ENCODE data around the gene COLEC11. TPM values are rescaled to one million over a fixed set of nuclear protein-coding genes. Genes with fewer than 3 reads are reported as not detected.
A peak's percentile ranks its signal among the peaks of the same experiment; 100 is the strongest.

The COLEC11 gene
- total RNA-seq, 4 donors from 2014 or later, result 0.56 to 2.3 (median 1.0) TPM; not detected in 1

DNA sequence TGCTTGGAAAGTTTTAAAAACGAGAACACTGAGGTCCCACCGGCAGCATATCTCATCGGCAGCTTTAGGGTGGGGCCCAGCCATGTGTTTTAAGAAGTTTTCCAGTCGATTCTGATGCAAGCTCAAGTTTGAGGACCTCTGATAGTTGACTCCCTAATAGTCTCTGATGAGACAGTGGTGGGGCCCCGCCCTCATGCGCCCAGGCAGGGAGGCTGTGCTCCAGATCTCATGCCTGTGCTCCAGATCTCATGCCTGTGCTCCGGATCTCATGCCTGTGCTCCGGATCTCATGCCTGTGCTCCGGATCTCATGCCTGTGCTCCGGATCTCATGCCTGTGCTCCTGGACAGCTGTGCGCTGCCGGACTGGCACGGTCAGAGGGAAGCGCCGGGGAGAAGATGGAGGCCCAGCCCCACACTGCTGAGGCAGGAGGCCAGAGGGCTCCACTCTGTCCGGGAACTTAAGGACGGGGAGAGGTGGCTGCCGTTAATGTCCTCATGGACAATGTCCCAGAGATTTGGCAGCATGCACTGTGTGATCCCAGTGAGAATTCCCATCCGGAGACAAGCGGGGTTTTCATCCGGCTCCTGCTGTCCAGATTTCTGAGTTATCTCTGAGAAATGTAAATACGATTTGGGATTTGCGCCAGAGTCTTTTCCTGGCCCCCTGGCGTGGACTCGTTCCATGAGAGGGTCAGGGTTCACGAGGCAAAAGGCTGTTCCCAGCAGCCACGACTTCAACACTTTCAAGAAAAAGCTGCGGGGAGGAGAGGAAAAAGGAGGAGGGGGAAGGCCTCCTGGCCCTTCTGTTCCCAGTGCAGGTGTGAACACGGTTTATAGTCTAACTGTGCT lies 9.4 kb upstream of the COLEC11 start:
- Histone ChIP-seq H3K36me3 (peaks cover 0 to 50% (median 17%) of the 10 kb centered on the region in 3 donors), H3K9me3 (no peaks in the 10 kb centered on the region), H3K4me3 (peak overlapping the region in 2 of 4 donors; percentile 11 to 51), H3K27ac (peak overlapping the region; percentile 62 to 87 (median 74)), H3K27me3 (no peaks in the 10 kb centered on the region), H3K4me1 (peaks cover 0 to 21% (median 7%) of the 10 kb centered on the region in 3 donors)
- TF ChIP-seq, protein P1, sequence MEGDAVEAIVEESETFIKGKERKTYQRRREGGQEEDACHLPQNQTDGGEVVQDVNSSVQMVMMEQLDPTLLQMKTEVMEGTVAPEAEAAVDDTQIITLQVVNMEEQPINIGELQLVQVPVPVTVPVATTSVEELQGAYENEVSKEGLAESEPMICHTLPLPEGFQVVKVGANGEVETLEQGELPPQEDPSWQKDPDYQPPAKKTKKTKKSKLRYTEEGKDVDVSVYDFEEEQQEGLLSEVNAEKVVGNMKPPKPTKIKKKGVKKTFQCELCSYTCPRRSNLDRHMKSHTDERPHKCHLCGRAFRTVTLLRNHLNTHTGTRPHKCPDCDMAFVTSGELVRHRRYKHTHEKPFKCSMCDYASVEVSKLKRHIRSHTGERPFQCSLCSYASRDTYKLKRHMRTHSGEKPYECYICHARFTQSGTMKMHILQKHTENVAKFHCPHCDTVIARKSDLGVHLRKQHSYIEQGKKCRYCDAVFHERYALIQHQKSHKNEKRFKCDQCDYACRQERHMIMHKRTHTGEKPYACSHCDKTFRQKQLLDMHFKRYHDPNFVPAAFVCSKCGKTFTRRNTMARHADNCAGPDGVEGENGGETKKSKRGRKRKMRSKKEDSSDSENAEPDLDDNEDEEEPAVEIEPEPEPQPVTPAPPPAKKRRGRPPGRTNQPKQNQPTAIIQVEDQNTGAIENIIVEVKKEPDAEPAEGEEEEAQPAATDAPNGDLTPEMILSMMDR (IDR thresholded peaks at IDR 0.05), result no peak
- TF ChIP-seq POLR2A (IDR thresholded peaks at IDR 0.05), result no peak
- 60 to 66% methylated on average over 14 to 15 of the region's 29 CpGs for WGBS, 2 donors
- intact Hi-C loops (cut with DNase I), result no loop called here
- no peak for DNase-seq

DNA sequence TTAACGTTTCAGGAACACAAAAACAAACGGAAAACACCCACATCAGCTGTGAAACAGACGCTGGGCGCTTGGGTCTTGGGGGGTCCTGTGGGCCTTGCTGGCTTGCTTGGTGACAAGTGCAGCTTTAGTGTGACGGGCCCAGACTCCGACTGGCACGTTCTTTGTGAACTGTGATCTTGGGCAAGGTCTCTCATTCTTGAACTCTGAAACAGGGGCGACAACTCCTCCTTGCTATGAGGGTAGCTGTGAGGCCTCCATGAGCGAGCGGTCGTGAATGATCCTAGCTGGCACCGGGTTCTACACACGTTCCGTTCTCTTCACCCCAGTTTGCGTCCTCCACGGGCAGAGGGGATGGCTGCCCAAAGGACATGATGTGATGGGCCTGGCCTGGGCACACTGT lies 8.7 kb upstream of the COLEC11 start:
- Histone ChIP-seq H3K36me3 (peaks cover 0 to 42% (median 10%) of the 10 kb centered on the region in 3 donors), H3K4me3 (no peak overlapping the region), H3K9me3 (no peaks in the 10 kb centered on the region), H3K4me1 (peaks cover 0 to 21% (median 7%) of the 10 kb centered on the region in 3 donors), H3K27me3 (no peaks in the 10 kb centered on the region), H3K27ac (peak overlapping the region in 3 of 4 donors; percentile 70 to 87 (median 77))
- DNase-seq, result no peak
- intact Hi-C loops (cut with DNase I), result no loop called here
- no peak for TF ChIP-seq POLR2A (IDR thresholded peaks at IDR 0.05)
- TF ChIP-seq, protein P1 (IDR thresholded peaks at IDR 0.05), result no peak
- WGBS, 2 donors, result 82 to 88% methylated on average over 8 to 15 of the region's 16 CpGs

DNA sequence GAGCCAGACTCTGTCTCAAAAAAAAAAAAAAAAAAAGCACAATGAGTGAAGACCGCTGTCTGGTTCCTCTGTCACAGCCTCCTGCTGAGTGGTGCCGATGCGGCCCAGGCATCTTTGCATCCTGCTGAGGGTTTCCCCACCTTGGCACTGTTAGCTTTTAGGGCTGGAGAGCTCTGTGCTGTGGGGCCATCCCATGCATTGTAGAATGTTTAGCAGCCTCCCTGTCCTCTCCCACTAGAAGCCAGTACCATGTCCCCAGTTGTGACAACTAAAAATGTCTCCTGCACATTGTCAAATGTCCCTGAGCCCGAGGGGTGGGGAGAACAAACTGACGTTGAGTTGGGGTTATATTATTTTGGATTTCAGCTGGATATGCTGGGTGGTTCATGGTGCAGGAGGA lies 7.9 kb upstream of the COLEC11 start:
- intact Hi-C loops (cut with DNase I), result no loop called here
- no peak for TF ChIP-seq POLR2A (IDR thresholded peaks at IDR 0.05)
- TF ChIP-seq, protein P1 (IDR thresholded peaks at IDR 0.05), result no peak
- WGBS, 2 donors, result 40 to 85% methylated on average over 1 to 5 of the region's 5 CpGs
- no peak overlapping the region for H3K4me3 ChIP-seq
- H3K9me3 ChIP-seq, result no peaks in the 10 kb centered on the region
- H3K4me1 ChIP-seq, result peaks cover 0 to 21% (median 7%) of the 10 kb centered on the region in 3 donors
- no peaks in the 10 kb centered on the region for H3K27me3 ChIP-seq
- H3K36me3 ChIP-seq, result peaks cover 0 to 34% (median 2%) of the 10 kb centered on the region in 3 donors
- DNase-seq, result no peak
- peak overlapping the region in 1 of 4 donors; percentile 14 for H3K27ac ChIP-seq

DNA sequence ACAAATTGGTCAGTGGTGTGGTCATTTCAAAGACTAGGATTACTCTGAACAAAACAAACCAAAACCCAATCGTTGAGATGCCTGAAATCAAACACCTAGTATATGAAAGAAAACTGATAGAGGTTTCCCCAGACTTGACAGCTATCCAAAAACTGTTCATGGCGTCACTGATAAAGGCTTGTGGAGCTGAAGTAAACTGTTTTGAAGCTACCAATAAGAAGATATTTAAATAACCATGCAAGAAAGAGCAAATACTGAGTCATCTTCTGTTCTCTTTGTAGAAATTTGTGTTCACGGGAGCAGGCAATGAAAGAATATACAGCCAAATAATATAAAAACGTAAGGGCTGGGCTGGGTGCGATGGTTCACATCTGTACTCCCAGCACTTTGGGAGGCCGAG lies 7.5 kb upstream of the COLEC11 start:
- H3K27ac ChIP-seq, result peak overlapping the region in 1 of 4 donors; percentile 14
- H3K27me3 ChIP-seq, result no peaks in the 10 kb centered on the region
- H3K4me1 ChIP-seq, result peaks cover 0 to 21% (median 7%) of the 10 kb centered on the region in 3 donors
- TF ChIP-seq POLR2A (IDR thresholded peaks at IDR 0.05), result no peak
- H3K4me3 ChIP-seq, result no peak overlapping the region
- WGBS, 2 donors, result 68 to 71% methylated on average over 6 of the region's 6 CpGs
- intact Hi-C loops (cut with DNase I), result no loop called here
- DNase-seq, result no peak
- H3K9me3 ChIP-seq, result no peaks in the 10 kb centered on the region
- peaks cover 0 to 30% (median 0%) of the 10 kb centered on the region in 3 donors for H3K36me3 ChIP-seq

DNA sequence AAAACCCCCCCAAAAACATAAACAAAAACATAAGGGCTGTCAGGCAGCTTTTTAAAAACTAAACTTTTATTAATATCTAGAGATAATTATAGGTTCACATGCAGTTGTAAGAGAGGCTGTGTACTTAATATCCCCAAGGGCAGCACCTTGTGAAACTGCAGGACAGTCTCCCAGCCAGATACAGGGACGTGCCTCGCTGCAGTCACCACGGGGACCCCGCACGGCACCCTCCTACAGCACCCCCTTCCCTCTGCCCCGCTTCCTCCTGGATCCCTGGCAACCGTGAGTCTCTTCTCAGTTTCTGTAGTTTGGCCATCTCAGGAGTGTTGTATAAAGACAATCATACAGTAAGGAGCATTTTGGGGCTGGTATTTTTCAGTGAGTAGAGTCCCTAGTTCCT lies 6.8 kb upstream of the COLEC11 start:
- 86 to 92% methylated on average over 7 of the region's 7 CpGs for WGBS, 2 donors
- no peak for DNase-seq
- Histone ChIP-seq H3K4me3 (no peak overlapping the region), H3K36me3 (peaks cover 0 to 24% (median 0%) of the 10 kb centered on the region in 3 donors), H3K4me1 (peaks cover 0 to 21% (median 7%) of the 10 kb centered on the region in 3 donors), H3K9me3 (no peaks in the 10 kb centered on the region), H3K27ac (no peak overlapping the region), H3K27me3 (no peaks in the 10 kb centered on the region)
- TF ChIP-seq, protein P1 (IDR thresholded peaks at IDR 0.05), result no peak
- intact Hi-C loops (cut with DNase I), result no loop called here

All from esophagus squamous epithelium (tissue), 5 donors.